ENCODE results near the gene MAP3K7CL. TPM values are rescaled to one million over a fixed set of nuclear protein-coding genes. Genes with fewer than 3 reads are reported as not detected.

The MAP3K7CL gene
- total RNA-seq, 2 donors from 2014 or later: 1.7 to 15.5 TPM

Other genes starting within 250 kb of the MAP3K7CL start
- gene LTN1, start 137.8 kb upstream of the MAP3K7CL start, total RNA-seq: 10 to 100 TPM; 12.3 to 18.2 TPM
- gene RWDD2B, start 111.3 kb upstream of the MAP3K7CL start, total RNA-seq: 10 to 100 TPM in 1 of 2 donors, 1 to 10 TPM in 1; 7.2 to 14.9 TPM
- gene USP16, start 106.0 kb upstream of the MAP3K7CL start, total RNA-seq: 10 to 100 TPM; 23.2 to 28.1 TPM
- 10 to 100 TPM; 89.5 to 91.8 TPM for gene CCT8, start 57.0 kb upstream of the MAP3K7CL start, total RNA-seq
- gene BACH1, start 168.3 kb downstream of the MAP3K7CL start, total RNA-seq: 10 to 100 TPM; 16.0 to 31.2 TPM

Data from right atrium auricular region (tissue), 2 donors.